Fibroblast of pulmonary artery (primary cell): ENCODE results near the gene RHCG.
"Not testable (repeated sequence)": the region's sequence is repeated elsewhere in the genome, so short reads cannot be mapped to it uniquely, and the experiment has no call there.

Experiments
- DNase-seq: peaks from one replicate; pipeline ENCODE4 v3.0.0-alpha.2; 2010; ENCODE audit warnings: low read depth
- H3K4me3 ChIP-seq: replicated peaks from 2 replicates; pipeline ENCODE4 v1.5.1; 2011; ENCODE audit warnings: low read depth, mild to moderate bottlenecking, control low read depth, low read length, moderate library complexity
- TF ChIP-seq, protein P1 (sequence below): IDR thresholded peaks from 2 replicates; pipeline ENCODE4 v1.5.1; 2011; ENCODE audit warnings: mild to moderate bottlenecking, control low read depth, low read length, inconsistent platforms; ENCODE audit errors: missing control alignments

RHCG gene

DNA sequence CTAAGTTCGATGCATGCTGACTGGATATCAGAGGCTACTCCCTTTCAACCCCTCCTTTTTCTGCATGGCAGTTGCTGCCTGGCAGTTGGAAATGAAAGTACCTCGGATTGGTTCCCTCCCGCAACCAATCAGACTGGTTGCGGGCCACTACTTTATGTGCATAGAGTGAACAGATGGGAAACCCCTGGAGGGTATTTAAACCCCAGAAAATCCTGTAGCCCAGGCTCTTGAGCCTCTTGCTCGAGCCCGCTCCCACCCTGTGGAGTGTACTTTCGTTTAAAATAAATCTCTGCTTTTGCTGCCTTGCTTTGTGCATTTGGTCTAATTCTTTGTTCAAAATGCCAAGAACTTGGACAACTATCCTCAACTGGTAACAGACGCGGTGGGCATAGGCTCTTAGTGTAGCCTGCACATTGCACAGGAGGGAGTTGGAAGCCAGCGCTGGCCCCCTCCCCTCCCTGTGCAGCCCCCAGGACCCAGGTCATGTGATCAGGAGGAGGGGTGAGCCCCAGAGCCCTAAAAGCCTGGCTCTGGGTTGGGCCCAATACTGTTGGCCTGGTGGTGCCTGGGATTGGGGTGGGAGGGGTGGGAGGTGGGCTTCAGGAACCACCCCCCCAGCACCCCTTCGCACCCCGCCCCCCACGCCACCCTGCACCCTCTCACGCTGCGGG, 26.8 kb downstream of the RHCG start:
- no peak overlapping the region for H3K4me3 ChIP-seq
- no peak for DNase-seq
- TF ChIP-seq, protein P1, sequence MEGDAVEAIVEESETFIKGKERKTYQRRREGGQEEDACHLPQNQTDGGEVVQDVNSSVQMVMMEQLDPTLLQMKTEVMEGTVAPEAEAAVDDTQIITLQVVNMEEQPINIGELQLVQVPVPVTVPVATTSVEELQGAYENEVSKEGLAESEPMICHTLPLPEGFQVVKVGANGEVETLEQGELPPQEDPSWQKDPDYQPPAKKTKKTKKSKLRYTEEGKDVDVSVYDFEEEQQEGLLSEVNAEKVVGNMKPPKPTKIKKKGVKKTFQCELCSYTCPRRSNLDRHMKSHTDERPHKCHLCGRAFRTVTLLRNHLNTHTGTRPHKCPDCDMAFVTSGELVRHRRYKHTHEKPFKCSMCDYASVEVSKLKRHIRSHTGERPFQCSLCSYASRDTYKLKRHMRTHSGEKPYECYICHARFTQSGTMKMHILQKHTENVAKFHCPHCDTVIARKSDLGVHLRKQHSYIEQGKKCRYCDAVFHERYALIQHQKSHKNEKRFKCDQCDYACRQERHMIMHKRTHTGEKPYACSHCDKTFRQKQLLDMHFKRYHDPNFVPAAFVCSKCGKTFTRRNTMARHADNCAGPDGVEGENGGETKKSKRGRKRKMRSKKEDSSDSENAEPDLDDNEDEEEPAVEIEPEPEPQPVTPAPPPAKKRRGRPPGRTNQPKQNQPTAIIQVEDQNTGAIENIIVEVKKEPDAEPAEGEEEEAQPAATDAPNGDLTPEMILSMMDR: no peak

DNA sequence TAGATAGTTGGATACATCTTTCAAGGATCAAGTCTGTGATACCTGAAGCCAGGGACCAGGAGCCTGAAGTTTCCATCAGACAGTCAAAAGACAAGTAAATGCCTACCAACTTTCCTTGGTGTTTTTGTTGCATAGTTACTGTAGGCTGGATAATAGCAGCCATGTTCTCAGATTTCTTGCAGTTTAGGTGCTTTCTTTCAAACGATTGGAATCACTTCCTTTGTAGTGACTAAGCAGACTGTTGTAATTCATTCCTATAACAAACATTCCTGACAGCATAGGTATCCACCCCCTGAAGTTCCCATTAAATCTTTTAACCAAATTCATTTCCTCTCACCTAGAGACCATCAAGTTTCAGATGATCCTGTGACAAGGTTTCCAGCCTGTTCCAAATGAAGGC, 27.6 kb downstream of the RHCG start:
- not testable (repeated sequence) for H3K4me3 ChIP-seq
- DNase-seq: peak; percentile 18

DNA sequence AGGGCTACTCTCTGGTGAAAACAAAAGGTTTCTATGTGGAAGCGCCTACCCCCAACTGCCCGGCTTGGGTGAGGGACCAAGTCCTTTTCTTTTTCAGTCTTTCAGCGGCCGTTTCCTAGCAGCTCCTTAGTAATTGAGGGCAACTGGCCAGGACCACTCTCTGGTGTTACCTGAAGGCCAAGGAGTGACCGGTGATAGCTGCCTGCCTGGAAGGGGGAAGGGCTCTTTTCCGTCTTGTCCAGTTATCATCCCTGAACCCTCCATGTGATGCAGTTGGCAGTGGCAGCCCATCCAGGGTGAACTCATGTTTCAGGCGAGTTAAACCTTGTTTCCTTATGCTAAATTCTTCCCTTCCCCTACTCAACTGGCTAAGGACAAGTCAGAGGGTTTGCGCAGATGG, 33.3 kb downstream of the RHCG start:
- TF ChIP-seq, protein P1: no peak
- H3K4me3 ChIP-seq: no peak overlapping the region
- no peak for DNase-seq

DNA sequence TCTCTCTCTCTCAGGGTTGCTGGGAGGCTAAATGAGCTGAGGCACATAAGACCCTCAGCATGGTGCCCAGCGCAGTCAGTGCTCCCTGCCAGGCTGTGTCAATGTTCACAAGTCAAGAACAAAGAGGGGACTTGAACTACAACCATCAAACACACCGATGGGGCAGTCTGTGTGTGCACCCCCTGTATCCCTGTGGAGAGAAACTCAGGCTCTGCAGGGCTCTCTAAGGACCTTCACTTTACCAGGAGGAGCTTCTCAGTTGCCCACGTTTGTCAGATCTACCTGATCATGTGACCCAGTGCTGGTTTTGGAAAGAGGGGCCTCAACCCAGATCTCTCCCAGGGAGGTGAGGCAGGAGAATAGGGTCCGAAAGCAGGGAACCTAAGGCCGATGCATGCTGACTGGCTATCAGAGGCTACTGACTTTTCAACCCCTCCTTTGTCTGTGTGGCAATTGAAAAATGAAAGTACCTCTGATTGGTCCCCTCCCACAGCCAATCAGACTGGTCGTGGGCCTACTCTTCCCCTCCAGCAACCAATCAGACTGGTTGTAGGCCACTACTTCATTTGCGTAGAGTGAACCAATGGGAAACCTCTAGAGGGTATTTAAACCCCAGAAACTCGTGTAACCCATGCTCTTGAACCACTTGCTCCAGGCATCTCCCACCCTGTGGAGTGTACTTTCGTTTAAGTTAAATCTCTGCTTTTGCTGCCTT, 34.0 kb downstream of the RHCG start:
- TF ChIP-seq, protein P1: no peak
- peak; percentile 19 for DNase-seq

DNA sequence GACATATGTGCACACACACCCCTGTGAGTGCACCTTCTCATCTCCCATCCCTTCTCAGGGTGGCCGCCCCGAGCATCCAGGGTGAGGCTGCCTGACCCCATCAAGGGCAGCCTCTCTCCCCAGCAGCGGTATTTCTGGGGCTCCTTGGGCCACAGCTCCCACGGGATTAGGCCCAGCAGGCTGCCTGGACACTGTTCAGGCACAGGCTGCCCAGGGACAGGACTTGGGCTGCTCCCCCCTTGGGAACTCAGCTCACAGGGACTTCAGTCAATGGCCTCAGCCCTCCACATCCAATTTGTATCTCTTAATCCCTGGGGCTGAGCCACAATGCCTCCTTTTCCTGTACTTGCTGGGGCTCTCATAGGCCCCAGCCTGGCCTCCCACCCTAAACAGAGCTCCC, 35.0 kb downstream of the RHCG start:
- DNase-seq: no peak
- no peak overlapping the region for H3K4me3 ChIP-seq
- TF ChIP-seq, protein P1: no peak

More for the DNA sequence above, 34.0 kb downstream of the RHCG start:
- H3K4me3 ChIP-seq: no peak overlapping the region

DNA sequence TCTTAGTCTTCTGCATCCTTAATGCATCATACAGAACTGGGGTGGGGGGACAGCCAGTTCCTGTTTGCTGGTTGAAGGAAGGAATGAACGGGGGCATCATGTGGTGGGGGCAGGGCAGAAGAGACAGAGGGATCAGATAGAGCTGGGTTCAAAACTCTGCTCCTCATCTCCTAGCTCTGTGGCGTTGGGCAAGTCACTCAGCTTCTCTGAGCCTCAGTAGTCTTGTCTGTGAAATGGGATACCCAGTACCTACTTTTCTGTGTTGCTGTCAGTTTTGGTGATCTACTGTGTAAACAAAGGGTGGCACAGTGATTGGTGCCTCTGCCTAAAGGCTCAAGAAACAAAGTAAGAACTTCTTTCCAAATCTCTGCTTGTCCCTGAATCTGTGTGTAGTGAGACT, 36.3 kb downstream of the RHCG start:
- no peak for DNase-seq
- H3K4me3 ChIP-seq: no peak overlapping the region
- TF ChIP-seq, protein P1: no peak

DNA sequence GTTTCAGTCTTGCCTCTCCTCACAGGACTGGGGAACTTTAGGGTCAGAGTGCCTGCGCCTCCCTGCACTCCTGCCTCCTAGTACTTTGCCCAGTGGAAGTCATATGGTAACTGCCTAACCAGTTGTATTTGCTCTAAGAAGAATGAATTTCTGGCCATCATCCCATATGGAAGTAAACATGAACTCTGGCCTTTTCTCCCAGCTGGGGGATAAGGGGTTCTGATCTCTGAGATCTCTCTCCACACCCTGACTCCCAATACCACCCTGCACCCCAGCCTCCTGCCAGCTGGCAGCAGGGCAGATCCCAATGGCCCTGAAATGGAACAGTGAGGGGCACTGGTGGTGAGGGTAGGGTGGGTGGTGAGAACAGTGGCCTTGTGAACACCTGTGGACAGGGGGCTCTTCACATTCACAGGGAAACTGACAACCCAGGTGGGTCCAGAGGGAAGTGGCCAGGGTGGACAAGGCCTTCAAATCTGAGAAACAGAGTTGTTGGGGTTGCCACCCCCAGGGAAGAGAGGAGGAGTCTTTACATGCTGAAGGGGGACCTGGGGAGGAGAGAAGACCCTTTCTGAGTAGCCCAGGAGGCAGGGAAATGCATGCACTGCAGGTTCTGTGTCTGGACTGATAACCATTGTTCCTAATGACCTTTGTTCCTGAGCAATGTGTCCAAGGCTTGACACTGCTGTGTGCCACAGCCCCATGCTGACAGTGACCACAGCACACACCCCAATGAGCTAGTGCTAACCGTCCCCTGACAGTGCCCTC, 36.9 kb downstream of the RHCG start:
- no peak overlapping the region for H3K4me3 ChIP-seq
- TF ChIP-seq, protein P1: no peak
- no peak for DNase-seq
